H1 (cell line): ENCODE data around the gene AVPR1B. TPM values are rescaled to one million over a fixed set of nuclear protein-coding genes. Genes with fewer than 3 reads are reported as not detected.
A peak's percentile ranks its signal among the peaks of the same experiment; 100 is the strongest.

ENCODE experiments used
- CTCF ChIA-PET: fragments of 300-600 bp; sonication (Branson Sonifier 250); formaldehyde crosslinking; loops from one replicate; lab custom pipeline; 2021; ENCODE audit not compliant: partially characterized antibody; lab: Charles Lee
- POLR2A ChIA-PET: fragments of 300-600 bp; sonication (Branson Sonifier 250); formaldehyde crosslinking; loops from one replicate; lab custom pipeline; 2021; ENCODE audit warnings: inconsistent platforms; ENCODE audit not compliant: partially characterized antibody; lab: Charles Lee
- DNase-seq, 2 experiments: peaks; one replicate each; pipeline versions ENCODE4 v3.0.0 to v3.0.0-alpha.2; 2010 to 2022; ENCODE audit warnings: low spot score in 2 of 2, low read depth in 1 of 2, mixed read lengths in 1 of 2
- FAIRE-seq: peaks from 2 replicates; lab custom pipeline; 2011; peaks lifted over from hg19 to GRCh38; lab: Jason Lieb, UNC
- H2AFZ ChIP-seq: 2 replicates; pipeline ENCODE4 v1.8.1; 2012; ENCODE audit warnings: low read length, inconsistent platforms
- H2AK5ac ChIP-seq: 2 replicates; pipeline ENCODE4 v1.6.1; 2013; ENCODE audit warnings: low read depth, low read length
- H2BK120ac ChIP-seq: replicated peaks from 2 replicates; pipeline ENCODE3; 2013; ENCODE audit warnings: low read depth, low read length, inconsistent platforms
- H2BK12ac ChIP-seq: 2 replicates; pipeline ENCODE4 v1.6.1; 2013; ENCODE audit warnings: low read depth, low read length
- H2BK15ac ChIP-seq: 2 replicates; pipeline ENCODE4 v1.6.1; 2013; ENCODE audit warnings: low read length
- H2BK20ac ChIP-seq: 2 replicates; pipeline ENCODE4 v1.6.1; 2013; ENCODE audit warnings: low read length
- H2BK5ac ChIP-seq: 2 replicates; pipeline ENCODE4 v1.6.1; 2013; ENCODE audit warnings: low read depth, low read length
- H3K14ac ChIP-seq: 2 replicates; pipeline ENCODE4 v1.6.1; 2013; ENCODE audit warnings: inconsistent platforms; ENCODE audit not compliant: insufficient read length
- H3K18ac ChIP-seq: 2 replicates; pipeline ENCODE4 v1.6.1; 2013; ENCODE audit warnings: low read length; ENCODE audit errors: extremely low read depth
- H3K23ac ChIP-seq: 2 replicates; pipeline ENCODE4 v1.6.1; 2013; ENCODE audit warnings: inconsistent platforms; ENCODE audit not compliant: insufficient read length
- H3K23me2 ChIP-seq: 2 replicates; pipeline ENCODE4 v1.6.1; 2013; ENCODE audit warnings: low read depth, low read length
- H3K27ac ChIP-seq: 2 replicates; pipeline ENCODE4 v1.6.1; 2011; ENCODE audit warnings: low read depth, low read length, inconsistent platforms
- H3K27me3 ChIP-seq, 4 experiments: replicated peaks in 1 of 4; 1 replicate in 1 of 4; 2 replicates in 3 of 4; pipeline versions ENCODE4 v1.6.1 to v1.8.1; 2011 to 2013; ENCODE audit warnings: low read length in 3 of 4, mild to moderate bottlenecking in 3 of 4, inconsistent platforms in 2 of 4, mixed read lengths in 2 of 4, moderate library complexity in 1 of 4; ENCODE audit not compliant: control insufficient read depth in 3 of 4, insufficient read depth in 3 of 4; ENCODE audit errors: extremely low read depth in 1 of 4
- H3K36me3 ChIP-seq, 4 experiments: 2 replicates each; pipeline versions ENCODE4 v1.6.1 to v1.8.1; 2011 to 2013; ENCODE audit warnings: mild to moderate bottlenecking in 4 of 4, low read length in 3 of 4, moderate library complexity in 2 of 4, control low read depth in 1 of 4, inconsistent platforms in 1 of 4; ENCODE audit not compliant: insufficient read depth in 4 of 4, control insufficient read depth in 2 of 4
- H3K4ac ChIP-seq: replicated peaks from 2 replicates; pipeline ENCODE3; 2013; ENCODE audit warnings: low read length, low read depth, mixed read lengths, inconsistent platforms; ENCODE audit not compliant: insufficient read length
- H3K4me1 ChIP-seq, 4 experiments: replicated peaks in 1 of 4; 1 replicate in 1 of 4; 2 replicates in 3 of 4; pipeline versions ENCODE4 v1.6.1 to v1.8.1; 2011 to 2013; ENCODE audit warnings: low read length in 3 of 4, inconsistent platforms in 2 of 4, mixed read lengths in 1 of 4; ENCODE audit not compliant: insufficient read depth in 4 of 4, control insufficient read depth in 3 of 4
- H3K4me2 ChIP-seq, 2 experiments: 2 replicates each; pipeline versions ENCODE4 v1.6.1 to v1.8.1; 2011 to 2013; ENCODE audit warnings: low read depth in 2 of 2, low read length in 2 of 2, control low read depth in 1 of 2, inconsistent platforms in 1 of 2, mild to moderate bottlenecking in 1 of 2; ENCODE audit not compliant: insufficient read depth in 1 of 2
- H3K4me3 ChIP-seq, 4 experiments: fragments of 200-600, 300-600 bp in 1 of 4; sonication (generic), shearing (Covaris generic), sonication (Bioruptor Twin) in 1 of 4; 2 replicates each; pipeline versions ENCODE4 v1.5.1 to v1.8.1; 2011 to 2016; ENCODE audit warnings: low read length in 4 of 4, low read depth in 3 of 4, control low read depth in 2 of 4, inconsistent platforms in 2 of 4, mild to moderate bottlenecking in 2 of 4, mixed read lengths in 1 of 4, moderate library complexity in 1 of 4; ENCODE audit not compliant: insufficient read depth in 2 of 4; ENCODE audit errors: extremely low read depth in 1 of 4
- H3K56ac ChIP-seq: replicated peaks from 2 replicates; pipeline ENCODE3; 2013; ENCODE audit warnings: low read depth, mild to moderate bottlenecking, mixed read lengths, low read length, inconsistent platforms; ENCODE audit not compliant: insufficient read length
- H3K79me1 ChIP-seq: 2 replicates; pipeline ENCODE4 v1.6.1; 2013; ENCODE audit warnings: low read depth, low read length, control low read depth
- H3K79me2 ChIP-seq, 2 experiments: 2 replicates each; pipeline versions ENCODE4 v1.6.1 to v1.8.1; 2012 to 2013; ENCODE audit warnings: low read length in 2 of 2, mild to moderate bottlenecking in 2 of 2, inconsistent platforms in 1 of 2; ENCODE audit not compliant: insufficient read depth in 2 of 2, control insufficient read depth in 1 of 2
- H3K9ac ChIP-seq, 4 experiments: replicated peaks in 1 of 4; 1 replicate in 1 of 4; 2 replicates in 3 of 4; pipeline versions ENCODE4 v1.6.1 to v1.8.1; 2011 to 2013; ENCODE audit warnings: low read depth in 3 of 4, low read length in 3 of 4, control low read depth in 2 of 4, mild to moderate bottlenecking in 2 of 4, moderate library complexity in 2 of 4, inconsistent platforms in 1 of 4; ENCODE audit errors: extremely low read depth in 1 of 4
- H3K9me3 ChIP-seq, 2 experiments: 2 replicates each; pipeline versions ENCODE4 v1.6.1 to v1.8.1; 2012 to 2013; ENCODE audit warnings: mild to moderate bottlenecking in 2 of 2, moderate library complexity in 2 of 2, control low read depth in 1 of 2, inconsistent platforms in 1 of 2, low read depth in 1 of 2, low read length in 1 of 2, mixed read lengths in 1 of 2; ENCODE audit not compliant: insufficient read depth in 2 of 2
- H4K20me1 ChIP-seq, 2 experiments: replicated peaks in 1 of 2; 2 replicates each; pipeline versions ENCODE3 to v1.8.1; 2011 to 2013; ENCODE audit warnings: inconsistent platforms in 2 of 2, low read length in 2 of 2, mild to moderate bottlenecking in 1 of 2; ENCODE audit not compliant: insufficient read depth in 2 of 2, control insufficient read depth in 1 of 2
- H4K5ac ChIP-seq: 2 replicates; pipeline ENCODE4 v1.6.1; 2013; ENCODE audit warnings: low read length, low read depth, mixed read lengths, inconsistent platforms; ENCODE audit not compliant: insufficient read length
- H4K8ac ChIP-seq: 2 replicates; pipeline ENCODE4 v1.8.0; 2013; ENCODE audit warnings: mild to moderate bottlenecking, moderate library complexity, low read length, inconsistent platforms; ENCODE audit not compliant: insufficient read depth; ENCODE audit errors: extremely low read depth
- H4K91ac ChIP-seq: replicated peaks from 2 replicates; pipeline ENCODE3; 2013; ENCODE audit warnings: low read length, mixed read lengths, inconsistent platforms; ENCODE audit not compliant: insufficient read length
- BACH1 ChIP-seq: IDR thresholded peaks from 2 replicates; pipeline ENCODE4 v1.6.1; 2012; ENCODE audit warnings: low read length, improper control_type of control experiment
- CHD1 ChIP-seq: IDR thresholded peaks from 2 replicates; pipeline ENCODE4 v1.6.1; 2012; ENCODE audit warnings: low read depth, low read length, improper control_type of control experiment
- POU5F1 ChIP-seq: IDR thresholded peaks from 2 replicates; pipeline ENCODE4 v1.6.1; 2011; ENCODE audit warnings: low read depth, mild to moderate bottlenecking, low read length, moderate library complexity
- WGBS, 2 experiments: shearing (Covaris generic) in 1 of 2; methylation state at CpG; one replicate each; pipeline versions ENCODE4 v1.1.6 to v1.1.7; 2013 to 2015; ENCODE audit warnings: low lambda C conversion rate in 2 of 2, mixed read lengths in 2 of 2, inconsistent platforms in 1 of 2, low coverage in 1 of 2, missing lambda C conversion rate in 1 of 2; ENCODE audit not compliant: insufficient replicate concordance in 2 of 2, insufficient coverage in 1 of 2, insufficient read length in 1 of 2; ENCODE audit errors: extremely low coverage in 1 of 2, missing lambda C conversion rate in 1 of 2; 5-methylcytosine and 5-hydroxymethylcytosine counted together
- polyA plus RNA-seq, 7 experiments: library from polyadenylated mRNA; depleted of rRNA in 3 of 7; stranded (reverse) in 5 of 7; unstranded in 2 of 7; fragments of >200 nt in 5 of 7; fragments of 200-250 nt in 2 of 7; gene quantifications; 1 replicate in 5 of 7; 2 replicates in 1 of 7; 4 replicates in 1 of 7; pipeline versions ENCODE4 v1.2.1 to v1.2.3, GENCODE V29; 2011 to 2013; ENCODE audit warnings: missing spikeins in 2 of 7, mixed read lengths in 2 of 7
- total RNA-seq: library from RNA; stranded (reverse); fragmentation: NEBNext Ultra II Directional; extraction: Animal tissue kit (Norgen Biotek cat#: 25700); gene quantifications from 2 replicates; pipeline ENCODE4 v1.2.1, GENCODE V29; 2021

The AVPR1B gene
- total and polyA plus RNA-seq, 2 of the 8 experiments (the other 6 are each of a cell fraction or from before 2014, with no cell fraction given) = 0.29 to 0.50 TPM

- DNase-seq (peak in 1 of 2 experiments; percentile 20), FAIRE-seq (no peak)
- H3K18ac ChIP-seq = no peak overlapping the region
- peaks cover 0 to 7% (median 5%) of the 10 kb centered on the region in 4 experiments; a peak in 5 of 7 replicates for H3K27me3 ChIP-seq
- H3K27ac ChIP-seq = no peak overlapping the region
- H2BK12ac ChIP-seq = no peak overlapping the region
- ChIA-PET CTCF (interaction anchor here (0.9 to 16.5 kb wide), 7 partner anchors 10 to 192 kb away, joined by 3 to 262 read pairs (median 10); no protein-coding TSS in a partner anchor), POLR2A (no interaction called here)
- no peak overlapping the region for H2BK15ac ChIP-seq
- no peak overlapping the region for H3K14ac ChIP-seq
- WGBS, 2 experiments = 85% methylated on average over 6 of the region's 6 CpGs; no CpG with 5 or more reads in 1 of the 2 experiments
- H3K4me3 ChIP-seq = no peak overlapping the region
- no peak overlapping the region for H4K8ac ChIP-seq
- no peak overlapping the region for H2AK5ac ChIP-seq
- H3K23me2 ChIP-seq = no peaks in the 10 kb centered on the region
- no peaks in the 10 kb centered on the region for H3K9me3 ChIP-seq
- no peak overlapping the region for H3K9ac ChIP-seq
- H3K79me1 ChIP-seq = no peaks in the 10 kb centered on the region
- no peak overlapping the region for H3K56ac ChIP-seq
- H4K91ac ChIP-seq = no peak overlapping the region
- H3K79me2 ChIP-seq = no peaks in the 10 kb centered on the region
- no peak overlapping the region for H4K5ac ChIP-seq
- H3K4me1 ChIP-seq = peaks cover 0 to 1% (median 0%) of the 10 kb centered on the region in 4 experiments; a peak in 1 of 7 replicates
- H4K20me1 ChIP-seq = peaks cover 0 to 2% of the 10 kb centered on the region in 2 experiments
- no peak overlapping the region for H2AFZ ChIP-seq
- H2BK5ac ChIP-seq = no peak overlapping the region
- no peak overlapping the region for H3K23ac ChIP-seq
- no peak overlapping the region for H3K4ac ChIP-seq
- no peak overlapping the region for H2BK120ac ChIP-seq
- no peak overlapping the region for H3K4me2 ChIP-seq
- no peak overlapping the region for H2BK20ac ChIP-seq
- no peaks in the 10 kb centered on the region for H3K36me3 ChIP-seq
- TF ChIP-seq BACH1 (no peak), CHD1 (no peak), POU5F1 (no peak)
- TF ChIP-seq, all 59 proteins: peak for 0
These were observed 5.8 kb downstream of the AVPR1B start for GRCh38 chr1:206111271-206111927.
